Measurements from ENCODE around the gene PROK1. TPM values are rescaled to one million over a fixed set of nuclear protein-coding genes. Genes with fewer than 3 reads are reported as not detected.

PROK1 gene
- total RNA-seq, 4 donors from 2014 or later, result 0.34 to 1.9 (median 0.78) TPM; not detected in 1

DNA sequence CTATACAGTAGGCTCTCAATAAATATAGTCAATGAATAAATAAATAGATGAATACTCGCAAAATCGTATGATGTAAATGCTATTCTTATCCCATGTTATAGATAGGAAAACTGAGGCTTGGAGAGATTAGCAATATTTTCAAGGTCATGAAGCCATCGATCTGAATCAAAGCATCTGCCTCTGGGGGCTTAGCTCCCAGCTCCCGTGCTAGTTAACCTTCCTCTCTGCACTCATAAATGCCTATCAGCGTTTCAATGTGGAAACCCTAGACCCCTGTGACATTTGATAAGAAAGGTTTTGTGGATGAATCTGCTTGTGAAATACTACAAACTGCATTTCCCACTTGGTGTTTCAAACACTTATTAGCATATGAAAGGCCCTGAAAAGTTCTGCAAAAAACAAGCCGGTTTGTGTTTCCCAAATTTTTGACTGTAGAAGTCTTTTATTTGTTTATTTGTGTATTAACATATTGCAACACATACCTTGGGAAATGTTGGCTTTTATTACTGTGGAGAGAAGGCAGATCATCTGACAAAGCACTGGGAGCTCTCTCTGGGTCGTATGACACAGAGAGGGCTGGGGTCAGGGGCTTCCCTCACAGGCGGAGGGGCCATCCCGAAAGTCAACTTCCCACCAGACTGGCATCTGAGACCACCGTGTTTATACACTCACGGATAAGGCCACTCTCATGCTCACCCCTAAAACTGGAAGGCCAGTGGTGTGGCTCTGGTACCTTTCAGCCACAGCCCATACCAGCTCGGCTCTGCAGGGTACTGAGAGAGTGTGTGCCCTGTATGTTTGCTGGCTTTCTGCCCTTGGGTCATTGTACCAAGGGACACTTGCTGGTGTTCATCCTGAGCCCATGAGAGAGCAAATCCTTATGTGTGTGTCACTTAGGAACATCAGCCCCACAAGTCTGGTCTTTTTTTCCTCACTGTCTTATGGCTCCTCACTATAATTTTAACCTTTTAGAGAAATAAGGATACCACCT lies 993 bp upstream of the PROK1 start:
- no peak for DNase-seq (ENCODE audit: low spot score in 2 of 2)
- intact Hi-C loops (cut with DNase I; ENCODE audit: low total_unique reads), result no loop called here
- H3K4me3 ChIP-seq (ENCODE audit: low read depth, poor library complexity, severe bottlenecking), result no peak overlapping the region
- TF ChIP-seq, protein P1, sequence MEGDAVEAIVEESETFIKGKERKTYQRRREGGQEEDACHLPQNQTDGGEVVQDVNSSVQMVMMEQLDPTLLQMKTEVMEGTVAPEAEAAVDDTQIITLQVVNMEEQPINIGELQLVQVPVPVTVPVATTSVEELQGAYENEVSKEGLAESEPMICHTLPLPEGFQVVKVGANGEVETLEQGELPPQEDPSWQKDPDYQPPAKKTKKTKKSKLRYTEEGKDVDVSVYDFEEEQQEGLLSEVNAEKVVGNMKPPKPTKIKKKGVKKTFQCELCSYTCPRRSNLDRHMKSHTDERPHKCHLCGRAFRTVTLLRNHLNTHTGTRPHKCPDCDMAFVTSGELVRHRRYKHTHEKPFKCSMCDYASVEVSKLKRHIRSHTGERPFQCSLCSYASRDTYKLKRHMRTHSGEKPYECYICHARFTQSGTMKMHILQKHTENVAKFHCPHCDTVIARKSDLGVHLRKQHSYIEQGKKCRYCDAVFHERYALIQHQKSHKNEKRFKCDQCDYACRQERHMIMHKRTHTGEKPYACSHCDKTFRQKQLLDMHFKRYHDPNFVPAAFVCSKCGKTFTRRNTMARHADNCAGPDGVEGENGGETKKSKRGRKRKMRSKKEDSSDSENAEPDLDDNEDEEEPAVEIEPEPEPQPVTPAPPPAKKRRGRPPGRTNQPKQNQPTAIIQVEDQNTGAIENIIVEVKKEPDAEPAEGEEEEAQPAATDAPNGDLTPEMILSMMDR (IDR thresholded peaks at IDR 0.05), result no peak
- no peak for TF ChIP-seq POLR2A (IDR thresholded peaks at IDR 0.05)
- WGBS, 2 donors, result 53% methylated on average over 12 of the region's 12 CpGs

DNA sequence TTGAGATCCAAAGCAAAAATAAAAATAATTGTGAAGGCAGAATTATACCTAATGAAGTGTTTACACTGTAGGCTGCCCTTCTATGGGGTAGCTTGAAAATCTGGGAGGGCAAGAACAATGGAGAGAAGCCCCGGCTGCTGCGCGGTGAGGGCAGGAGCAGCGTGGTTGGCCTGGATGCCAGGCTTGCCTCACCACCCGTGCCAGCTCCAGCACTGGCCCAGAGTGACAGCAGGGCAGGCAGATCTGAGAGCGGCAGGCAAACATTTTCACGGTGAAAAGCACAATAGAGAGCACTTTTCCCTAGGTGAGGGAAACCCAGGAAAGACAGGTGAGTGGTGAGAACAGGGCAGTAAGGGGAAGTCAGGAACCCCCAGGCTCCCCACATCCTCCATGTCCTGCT lies 1.4 kb downstream of the PROK1 start:
- intact Hi-C loops (cut with DNase I; ENCODE audit: low total_unique reads), result no loop called here
- no peak overlapping the region for H3K4me3 ChIP-seq (ENCODE audit: low read depth, poor library complexity, severe bottlenecking)
- DNase-seq (ENCODE audit: low spot score in 2 of 2), result no peak
- 55 to 74% methylated on average over 7 of the region's 7 CpGs for WGBS, 2 donors
- TF ChIP-seq, protein P1 (IDR thresholded peaks at IDR 0.05), result no peak
- no peak for TF ChIP-seq POLR2A (IDR thresholded peaks at IDR 0.05)

DNA sequence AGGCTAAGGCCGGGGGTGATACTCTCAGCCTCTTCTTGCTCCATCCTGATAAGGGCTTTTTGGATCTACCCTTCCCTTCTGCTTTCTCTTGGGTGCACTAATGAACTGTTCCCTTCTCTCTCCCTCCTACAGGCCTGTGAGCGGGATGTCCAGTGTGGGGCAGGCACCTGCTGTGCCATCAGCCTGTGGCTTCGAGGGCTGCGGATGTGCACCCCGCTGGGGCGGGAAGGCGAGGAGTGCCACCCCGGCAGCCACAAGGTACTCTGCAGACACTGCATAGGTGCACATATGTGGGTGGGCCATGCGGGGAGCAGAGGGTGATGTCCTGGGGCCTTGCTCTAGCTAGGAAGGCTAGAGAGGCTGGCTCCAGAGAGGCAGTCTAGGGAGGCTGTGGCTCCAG lies 2.9 kb downstream of the PROK1 start:
- H3K4me3 ChIP-seq (ENCODE audit: low read depth, poor library complexity, severe bottlenecking), result no peak overlapping the region
- intact Hi-C loops (cut with DNase I; ENCODE audit: low total_unique reads), result no loop called here
- 88% methylated on average over 9 of the region's 9 CpGs for WGBS, 2 donors
- no peak for DNase-seq (ENCODE audit: low spot score in 2 of 2)
- no peak for TF ChIP-seq POLR2A (IDR thresholded peaks at IDR 0.05)
- TF ChIP-seq, protein P1 (IDR thresholded peaks at IDR 0.05), result no peak

DNA sequence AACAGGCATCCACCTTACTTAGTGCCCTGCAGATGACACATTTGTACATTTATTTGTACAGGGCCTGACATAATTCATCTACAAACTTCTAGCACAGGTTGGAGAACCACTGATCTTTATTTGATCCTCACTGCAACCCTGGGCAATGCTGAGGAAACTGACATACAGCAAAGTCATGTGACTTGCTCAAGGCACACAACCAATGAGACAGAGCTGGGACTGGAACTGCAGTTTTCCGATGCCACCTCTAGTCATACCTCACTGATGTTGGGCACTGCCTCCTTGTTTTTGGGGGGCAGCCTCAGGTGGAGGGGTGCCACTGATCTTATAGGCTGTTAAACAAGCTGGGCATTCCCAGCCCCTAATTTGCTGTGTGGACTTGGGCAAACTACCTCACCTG lies 3.4 kb downstream of the PROK1 start:
- intact Hi-C loops (cut with DNase I; ENCODE audit: low total_unique reads), result no loop called here
- TF ChIP-seq POLR2A (IDR thresholded peaks at IDR 0.05), result no peak
- TF ChIP-seq, protein P1 (IDR thresholded peaks at IDR 0.05), result no peak
- WGBS, 2 donors, result 80 to 95% methylated on average over 1 of the region's 1 CpG
- no peak overlapping the region for H3K4me3 ChIP-seq (ENCODE audit: low read depth, poor library complexity, severe bottlenecking)
- no peak for DNase-seq (ENCODE audit: low spot score in 2 of 2)

DNA sequence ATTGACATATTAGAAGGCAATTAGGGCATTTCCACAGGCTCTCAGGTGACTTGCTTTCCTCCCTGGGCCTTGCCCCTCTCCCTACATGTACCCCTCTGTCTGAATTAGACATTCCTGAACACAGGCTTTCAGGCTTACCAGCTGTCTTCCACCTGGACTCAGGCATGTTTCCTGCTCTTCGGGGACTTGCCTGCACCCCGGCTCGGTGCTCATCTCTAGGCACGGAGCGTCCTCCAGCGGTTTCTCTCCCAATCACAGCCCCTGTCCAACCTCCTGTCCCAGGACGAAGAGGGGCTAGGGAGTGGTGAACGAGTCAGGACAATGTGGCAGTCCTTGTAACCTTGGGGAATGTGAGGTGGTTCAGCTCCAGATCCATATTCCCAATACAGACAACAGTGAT lies 4.2 kb downstream of the PROK1 start:
- 64 to 76% methylated on average over 8 of the region's 8 CpGs for WGBS, 2 donors
- TF ChIP-seq POLR2A (IDR thresholded peaks at IDR 0.05), result no peak
- TF ChIP-seq, protein P1 (IDR thresholded peaks at IDR 0.05), result no peak
- intact Hi-C loops (cut with DNase I; ENCODE audit: low total_unique reads), result loop anchor here (5.0 kb wide), 1 partner anchor 258 kb away; no protein-coding TSS in a partner anchor
- no peak overlapping the region for H3K4me3 ChIP-seq (ENCODE audit: low read depth, poor library complexity, severe bottlenecking)
- no peak for DNase-seq (ENCODE audit: low spot score in 2 of 2)
